SK-N-SH (cell line): Measurements from ENCODE around the gene NUP188.

Experiments used
- CHD2 ChIP-seq: fragments of 150-350 bp; IDR thresholded peaks from 2 replicates; pipeline ENCODE4 v1.6.1; 2018; ENCODE audit warnings: low read length; ENCODE audit not compliant: partially characterized antibody
- EP300 ChIP-seq, 2 experiments: IDR thresholded peaks; 2 replicates each; pipeline versions ENCODE4 v1.4.0 to v1.6.1; 2012; ENCODE audit warnings: borderline replicate concordance in 1 of 2, low read depth in 1 of 2, low read length in 1 of 2
- EZH2phosphoT487 ChIP-seq: fragments of 200-600 bp; sonication (generic); IDR thresholded peaks from 2 replicates; pipeline ENCODE4 v1.6.1; 2017; ENCODE audit warnings: low read depth, mixed run types, mild to moderate bottlenecking, antibody characterized with exemption, moderate library complexity, borderline replicate concordance
- FOXJ3 ChIP-seq: sonication (generic); formaldehyde crosslinking; IDR thresholded peaks from 2 replicates; pipeline ENCODE4 v1.5.1; 2020; ENCODE audit warnings: mild to moderate bottlenecking, missing genetic modification reagents
- FOXM1 ChIP-seq: IDR thresholded peaks from 2 replicates; pipeline ENCODE4 v1.4.0; 2012; ENCODE audit warnings: low read depth, mild to moderate bottlenecking
- GABPA ChIP-seq: IDR thresholded peaks from 2 replicates; pipeline ENCODE4 v1.4.0; 2012; ENCODE audit warnings: low read depth, mild to moderate bottlenecking
- IRF3 ChIP-seq: fragments of 150-350 bp; IDR thresholded peaks from 2 replicates; pipeline ENCODE4 v1.6.1; 2016; ENCODE audit warnings: mild to moderate bottlenecking, low read depth, low read length
- JUND ChIP-seq: IDR thresholded peaks from 2 replicates; pipeline ENCODE4 v1.4.0; 2012
- POLR2AphosphoS5 ChIP-seq: IDR thresholded peaks from 2 replicates; pipeline ENCODE4 v1.6.1; 2012; ENCODE audit warnings: low read depth, low read length
- RXRA ChIP-seq: IDR thresholded peaks from 2 replicates; pipeline ENCODE4 v1.4.0; 2012; ENCODE audit warnings: low read depth, mild to moderate bottlenecking, borderline replicate concordance
- TF ChIP-seq, protein P1 (sequence below): fragments of 200-600 bp; sonication (generic); IDR thresholded peaks from 2 replicates; pipeline ENCODE4 v1.6.1; 2017; ENCODE audit warnings: antibody characterized with exemption, mild to moderate bottlenecking, moderate library complexity

DNA sequence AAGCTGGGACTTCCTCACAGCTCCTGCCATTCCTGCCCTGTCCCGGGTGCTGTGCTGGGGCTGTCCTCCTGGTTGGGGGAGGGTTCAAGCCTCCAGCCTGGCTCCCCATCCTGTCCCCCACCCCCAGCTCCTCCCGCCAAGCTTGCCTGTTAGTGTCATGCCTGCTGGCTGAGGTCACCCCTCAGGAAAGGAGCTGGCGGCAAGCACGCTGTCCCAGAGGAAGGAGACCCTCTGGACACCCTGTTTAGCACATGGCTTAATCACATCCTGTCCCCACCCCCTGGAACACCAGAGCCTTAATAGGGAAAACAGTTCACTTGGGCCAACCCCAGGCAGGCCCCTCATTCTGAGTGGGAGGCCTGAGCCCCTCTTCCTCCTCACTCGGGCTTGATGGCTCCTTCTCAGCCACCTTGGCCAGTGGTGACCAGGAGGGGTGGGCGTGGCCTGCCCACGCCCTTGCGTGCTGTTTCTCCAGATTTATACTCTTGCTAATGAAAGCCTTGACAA is 35.9 kb upstream of the NUP188 start:
- TF ChIP-seq POLR2AphosphoS5 (no peak), FOXM1 (no peak), CHD2 (no peak), JUND (peak; percentile 30; the same call in 1 of the 2 replicates), GABPA (no peak), IRF3 (no peak), EZH2phosphoT487 (no peak), EP300 (IDR thresholded peaks at IDR 0.05; ENCODE audit: borderline replicate concordance in 1 of 2, low read depth in 1 of 2, low read length in 1 of 2) (peak in 1 of 2 experiments; percentile 48; a peak in 1 of 4 replicates), RXRA (no peak), FOXJ3 (CRISPR knock-in tag) (no peak)
- TF ChIP-seq, protein P1, sequence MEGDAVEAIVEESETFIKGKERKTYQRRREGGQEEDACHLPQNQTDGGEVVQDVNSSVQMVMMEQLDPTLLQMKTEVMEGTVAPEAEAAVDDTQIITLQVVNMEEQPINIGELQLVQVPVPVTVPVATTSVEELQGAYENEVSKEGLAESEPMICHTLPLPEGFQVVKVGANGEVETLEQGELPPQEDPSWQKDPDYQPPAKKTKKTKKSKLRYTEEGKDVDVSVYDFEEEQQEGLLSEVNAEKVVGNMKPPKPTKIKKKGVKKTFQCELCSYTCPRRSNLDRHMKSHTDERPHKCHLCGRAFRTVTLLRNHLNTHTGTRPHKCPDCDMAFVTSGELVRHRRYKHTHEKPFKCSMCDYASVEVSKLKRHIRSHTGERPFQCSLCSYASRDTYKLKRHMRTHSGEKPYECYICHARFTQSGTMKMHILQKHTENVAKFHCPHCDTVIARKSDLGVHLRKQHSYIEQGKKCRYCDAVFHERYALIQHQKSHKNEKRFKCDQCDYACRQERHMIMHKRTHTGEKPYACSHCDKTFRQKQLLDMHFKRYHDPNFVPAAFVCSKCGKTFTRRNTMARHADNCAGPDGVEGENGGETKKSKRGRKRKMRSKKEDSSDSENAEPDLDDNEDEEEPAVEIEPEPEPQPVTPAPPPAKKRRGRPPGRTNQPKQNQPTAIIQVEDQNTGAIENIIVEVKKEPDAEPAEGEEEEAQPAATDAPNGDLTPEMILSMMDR: no peak
